Measurements from ENCODE around the gene RHOV.

Gene RHOV

GRCh38 chr15:40845036-40845435 lies 29.0 kb downstream of the RHOV start:
- no peak for DNase-seq (ENCODE audit: low read depth in 3 of 3)

- DNase-seq (ENCODE audit: low read depth in 3 of 3), result peak in 2 of 3 donors; percentile 6 to 33
Observed at GRCh38 chr15:40844696-40845030, 29.4 kb downstream of the RHOV start.

- DNase-seq (ENCODE audit: low read depth in 3 of 3), result peak; percentile 52 to 75 (median 66)
Observed at GRCh38 chr15:40843885-40844695, 29.9 kb downstream of the RHOV start, which contains the start of gene SPINT1. Gene SPINT1, plus strand, starts transcription at chr15:40844048. Its CDS starts 507 bp downstream, at chr15:40844555.

- no peak for DNase-seq (ENCODE audit: low read depth in 3 of 3)
Observed at GRCh38 chr15:40843261-40843884, 30.7 kb downstream of the RHOV start.

GRCh38 chr15:40841741-40842140 lies 32.3 kb downstream of the RHOV start:
- no peak for DNase-seq (ENCODE audit: low read depth in 3 of 3)

- no peak for DNase-seq (ENCODE audit: low read depth in 3 of 3)
Observed at GRCh38 chr15:40838756-40839155, 35.3 kb downstream of the RHOV start.

GRCh38 chr15:40836020-40836419 lies 38.0 kb downstream of the RHOV start:
- no peak for DNase-seq (ENCODE audit: low read depth in 3 of 3)

GRCh38 chr15:40832903-40833302 lies 41.1 kb downstream of the RHOV start:
- DNase-seq (ENCODE audit: low read depth in 3 of 3), result no peak

GRCh38 chr15:40831861-40832260 lies 42.2 kb downstream of the RHOV start:
- no peak for DNase-seq (ENCODE audit: low read depth in 3 of 3)

- no peak for DNase-seq (ENCODE audit: low read depth in 3 of 3)
Observed at GRCh38 chr15:40830884-40831283, 43.1 kb downstream of the RHOV start.

- no peak for DNase-seq (ENCODE audit: low read depth in 3 of 3)
Observed at GRCh38 chr15:40829115-40829514, 44.9 kb downstream of the RHOV start.

GRCh38 chr15:40828447-40829036 lies 45.5 kb downstream of the RHOV start, which contains the start of gene PPP1R14D:
Gene PPP1R14D, minus strand, starts transcription at chr15:40828708. Its CDS starts 67 bp downstream, at chr15:40828641.
- no peak for DNase-seq (ENCODE audit: low read depth in 3 of 3)

GRCh38 chr15:40826423-40827075 lies 47.5 kb downstream of the RHOV start:
- no peak for DNase-seq (ENCODE audit: low read depth in 3 of 3)

- DNase-seq (ENCODE audit: low read depth in 3 of 3), result no peak
Observed at GRCh38 chr15:40825661-40826422, 48.2 kb downstream of the RHOV start.

GRCh38 chr15:40823572-40824343 lies 50.3 kb downstream of the RHOV start:
- no peak for DNase-seq (ENCODE audit: low read depth in 3 of 3)
